Thyroid gland (tissue), 4 donors: ENCODE data around the gene RBM19.

Experiments
- CTCF ChIP-seq, 6 experiments: fragments of 200-600 bp in 3 of 6; fragments of 450-650 bp in 3 of 6; sonication (generic) in 3 of 6; IDR thresholded peaks; one replicate each; pipeline ENCODE4 v1.5.1; 2016 to 2019; ENCODE audit warnings: antibody characterized with exemption in 6 of 6, mild to moderate bottlenecking in 2 of 6, inconsistent platforms in 1 of 6, moderate library complexity in 1 of 6
- POLR2A ChIP-seq, 2 donors: fragments of 450-650 bp; IDR thresholded peaks; one replicate each; pipeline ENCODE4 v1.6.1; 2017; ENCODE audit warnings: antibody characterized with exemption in 2 of 2, mild to moderate bottlenecking in 2 of 2, moderate library complexity in 1 of 2

- no peak for TF ChIP-seq CTCF (IDR thresholded peaks at IDR 0.05)
- TF ChIP-seq POLR2A (IDR thresholded peaks at IDR 0.05): no peak
These were observed 78.2 kb downstream of the RBM19 start for GRCh38 chr12:113887906-113888305.
